H1 (cell line): ENCODE data around the gene EML1. TPM values are rescaled to one million over a fixed set of nuclear protein-coding genes. Genes with fewer than 3 reads are reported as not detected.

Experiments used
- CTCF ChIA-PET: fragments of 300-600 bp; sonication (Branson Sonifier 250); formaldehyde crosslinking; loops from one replicate; lab custom pipeline; 2021; ENCODE audit not compliant: partially characterized antibody; lab: Charles Lee
- POLR2A ChIA-PET: fragments of 300-600 bp; sonication (Branson Sonifier 250); formaldehyde crosslinking; loops from one replicate; lab custom pipeline; 2021; ENCODE audit warnings: inconsistent platforms; ENCODE audit not compliant: partially characterized antibody; lab: Charles Lee
- DNase-seq, 2 experiments: peaks; one replicate each; pipeline versions ENCODE4 v3.0.0 to v3.0.0-alpha.2; 2010 to 2022; ENCODE audit warnings: low spot score in 2 of 2, low read depth in 1 of 2, mixed read lengths in 1 of 2
- FAIRE-seq: peaks from 2 replicates; lab custom pipeline; 2011; peaks lifted over from hg19 to GRCh38; lab: Jason Lieb, UNC
- H2AFZ ChIP-seq: 2 replicates; pipeline ENCODE4 v1.8.1; 2012; ENCODE audit warnings: low read length, inconsistent platforms
- H2AK5ac ChIP-seq: 2 replicates; pipeline ENCODE4 v1.6.1; 2013; ENCODE audit warnings: low read depth, low read length
- H2BK120ac ChIP-seq: replicated peaks from 2 replicates; pipeline ENCODE3; 2013; ENCODE audit warnings: low read depth, low read length, inconsistent platforms
- H2BK12ac ChIP-seq: 2 replicates; pipeline ENCODE4 v1.6.1; 2013; ENCODE audit warnings: low read depth, low read length
- H2BK15ac ChIP-seq: 2 replicates; pipeline ENCODE4 v1.6.1; 2013; ENCODE audit warnings: low read length
- H2BK20ac ChIP-seq: 2 replicates; pipeline ENCODE4 v1.6.1; 2013; ENCODE audit warnings: low read length
- H2BK5ac ChIP-seq: 2 replicates; pipeline ENCODE4 v1.6.1; 2013; ENCODE audit warnings: low read depth, low read length
- H3K14ac ChIP-seq: 2 replicates; pipeline ENCODE4 v1.6.1; 2013; ENCODE audit warnings: inconsistent platforms; ENCODE audit not compliant: insufficient read length
- H3K18ac ChIP-seq: 2 replicates; pipeline ENCODE4 v1.6.1; 2013; ENCODE audit warnings: low read length; ENCODE audit errors: extremely low read depth
- H3K23ac ChIP-seq: 2 replicates; pipeline ENCODE4 v1.6.1; 2013; ENCODE audit warnings: inconsistent platforms; ENCODE audit not compliant: insufficient read length
- H3K23me2 ChIP-seq: 2 replicates; pipeline ENCODE4 v1.6.1; 2013; ENCODE audit warnings: low read depth, low read length
- H3K27ac ChIP-seq: 2 replicates; pipeline ENCODE4 v1.6.1; 2011; ENCODE audit warnings: low read depth, low read length, inconsistent platforms
- H3K27me3 ChIP-seq, 4 experiments: replicated peaks in 1 of 4; 1 replicate in 1 of 4; 2 replicates in 3 of 4; pipeline versions ENCODE4 v1.6.1 to v1.8.1; 2011 to 2013; ENCODE audit warnings: low read length in 3 of 4, mild to moderate bottlenecking in 3 of 4, inconsistent platforms in 2 of 4, mixed read lengths in 2 of 4, moderate library complexity in 1 of 4; ENCODE audit not compliant: control insufficient read depth in 3 of 4, insufficient read depth in 3 of 4; ENCODE audit errors: extremely low read depth in 1 of 4
- H3K36me3 ChIP-seq, 4 experiments: 2 replicates each; pipeline versions ENCODE4 v1.6.1 to v1.8.1; 2011 to 2013; ENCODE audit warnings: mild to moderate bottlenecking in 4 of 4, low read length in 3 of 4, moderate library complexity in 2 of 4, control low read depth in 1 of 4, inconsistent platforms in 1 of 4; ENCODE audit not compliant: insufficient read depth in 4 of 4, control insufficient read depth in 2 of 4
- H3K4ac ChIP-seq: replicated peaks from 2 replicates; pipeline ENCODE3; 2013; ENCODE audit warnings: low read length, low read depth, mixed read lengths, inconsistent platforms; ENCODE audit not compliant: insufficient read length
- H3K4me1 ChIP-seq, 4 experiments: replicated peaks in 1 of 4; 1 replicate in 1 of 4; 2 replicates in 3 of 4; pipeline versions ENCODE4 v1.6.1 to v1.8.1; 2011 to 2013; ENCODE audit warnings: low read length in 3 of 4, inconsistent platforms in 2 of 4, mixed read lengths in 1 of 4; ENCODE audit not compliant: insufficient read depth in 4 of 4, control insufficient read depth in 3 of 4
- H3K4me2 ChIP-seq, 2 experiments: 2 replicates each; pipeline versions ENCODE4 v1.6.1 to v1.8.1; 2011 to 2013; ENCODE audit warnings: low read depth in 2 of 2, low read length in 2 of 2, control low read depth in 1 of 2, inconsistent platforms in 1 of 2, mild to moderate bottlenecking in 1 of 2; ENCODE audit not compliant: insufficient read depth in 1 of 2
- H3K4me3 ChIP-seq, 4 experiments: fragments of 200-600, 300-600 bp in 1 of 4; sonication (generic), shearing (Covaris generic), sonication (Bioruptor Twin) in 1 of 4; 2 replicates each; pipeline versions ENCODE4 v1.5.1 to v1.8.1; 2011 to 2016; ENCODE audit warnings: low read length in 4 of 4, low read depth in 3 of 4, control low read depth in 2 of 4, inconsistent platforms in 2 of 4, mild to moderate bottlenecking in 2 of 4, mixed read lengths in 1 of 4, moderate library complexity in 1 of 4; ENCODE audit not compliant: insufficient read depth in 2 of 4; ENCODE audit errors: extremely low read depth in 1 of 4
- H3K56ac ChIP-seq: replicated peaks from 2 replicates; pipeline ENCODE3; 2013; ENCODE audit warnings: low read depth, mild to moderate bottlenecking, mixed read lengths, low read length, inconsistent platforms; ENCODE audit not compliant: insufficient read length
- H3K79me1 ChIP-seq: 2 replicates; pipeline ENCODE4 v1.6.1; 2013; ENCODE audit warnings: low read depth, low read length, control low read depth
- H3K79me2 ChIP-seq, 2 experiments: 2 replicates each; pipeline versions ENCODE4 v1.6.1 to v1.8.1; 2012 to 2013; ENCODE audit warnings: low read length in 2 of 2, mild to moderate bottlenecking in 2 of 2, inconsistent platforms in 1 of 2; ENCODE audit not compliant: insufficient read depth in 2 of 2, control insufficient read depth in 1 of 2
- H3K9ac ChIP-seq, 4 experiments: replicated peaks in 1 of 4; 1 replicate in 1 of 4; 2 replicates in 3 of 4; pipeline versions ENCODE4 v1.6.1 to v1.8.1; 2011 to 2013; ENCODE audit warnings: low read depth in 3 of 4, low read length in 3 of 4, control low read depth in 2 of 4, mild to moderate bottlenecking in 2 of 4, moderate library complexity in 2 of 4, inconsistent platforms in 1 of 4; ENCODE audit errors: extremely low read depth in 1 of 4
- H3K9me3 ChIP-seq, 2 experiments: 2 replicates each; pipeline versions ENCODE4 v1.6.1 to v1.8.1; 2012 to 2013; ENCODE audit warnings: mild to moderate bottlenecking in 2 of 2, moderate library complexity in 2 of 2, control low read depth in 1 of 2, inconsistent platforms in 1 of 2, low read depth in 1 of 2, low read length in 1 of 2, mixed read lengths in 1 of 2; ENCODE audit not compliant: insufficient read depth in 2 of 2
- H4K20me1 ChIP-seq, 2 experiments: replicated peaks in 1 of 2; 2 replicates each; pipeline versions ENCODE3 to v1.8.1; 2011 to 2013; ENCODE audit warnings: inconsistent platforms in 2 of 2, low read length in 2 of 2, mild to moderate bottlenecking in 1 of 2; ENCODE audit not compliant: insufficient read depth in 2 of 2, control insufficient read depth in 1 of 2
- H4K5ac ChIP-seq: 2 replicates; pipeline ENCODE4 v1.6.1; 2013; ENCODE audit warnings: low read length, low read depth, mixed read lengths, inconsistent platforms; ENCODE audit not compliant: insufficient read length
- H4K8ac ChIP-seq: 2 replicates; pipeline ENCODE4 v1.8.0; 2013; ENCODE audit warnings: mild to moderate bottlenecking, moderate library complexity, low read length, inconsistent platforms; ENCODE audit not compliant: insufficient read depth; ENCODE audit errors: extremely low read depth
- H4K91ac ChIP-seq: replicated peaks from 2 replicates; pipeline ENCODE3; 2013; ENCODE audit warnings: low read length, mixed read lengths, inconsistent platforms; ENCODE audit not compliant: insufficient read length
- FOSL1 ChIP-seq: IDR thresholded peaks from 2 replicates; pipeline ENCODE4 v1.6.1; 2011; ENCODE audit warnings: mild to moderate bottlenecking, low read depth, low read length, moderate library complexity; ENCODE audit not compliant: insufficient read depth
- HDAC6 ChIP-seq: IDR thresholded peaks from one replicate; pipeline ENCODE4 v1.7.1; 2012; ENCODE audit warnings: low read depth, mild to moderate bottlenecking, inconsistent platforms, low read length, moderate library complexity
- RNF2 ChIP-seq: fragments of 200-900, 300-1000 bp; sonication (generic); IDR thresholded peaks from 2 replicates; pipeline ENCODE4 v1.7.1; 2016; ENCODE audit warnings: borderline replicate concordance, low read depth, mild to moderate bottlenecking, antibody characterized with exemption, low read length; ENCODE audit not compliant: poor library complexity, severe bottlenecking; ENCODE audit errors: missing control alignments
- SP2 ChIP-seq: IDR thresholded peaks from 2 replicates; pipeline ENCODE4 v1.6.1; 2012; ENCODE audit warnings: mild to moderate bottlenecking, low read length, inconsistent platforms
- TAF1 ChIP-seq: IDR thresholded peaks from 2 replicates; pipeline ENCODE4 v1.6.1; 2011; ENCODE audit warnings: mild to moderate bottlenecking, low read depth, low read length
- TAF7 ChIP-seq: optimal IDR thresholded peaks from 2 replicates; pipeline ENCODE3; 2011; ENCODE audit warnings: low read depth, mild to moderate bottlenecking, inconsistent platforms, low read length, moderate library complexity, borderline replicate concordance
- TCF12 ChIP-seq: IDR thresholded peaks from 2 replicates; pipeline ENCODE4 v1.6.1; 2011; ENCODE audit warnings: low read depth, mild to moderate bottlenecking, low read length
- ZNF274 ChIP-seq: IDR thresholded peaks from 2 replicates; pipeline ENCODE4 v1.7.0; 2012; ENCODE audit warnings: low read length, borderline replicate concordance; ENCODE audit errors: extremely low read depth
- WGBS, 2 experiments: shearing (Covaris generic) in 1 of 2; methylation state at CpG; one replicate each; pipeline versions ENCODE4 v1.1.6 to v1.1.7; 2013 to 2015; ENCODE audit warnings: low lambda C conversion rate in 2 of 2, mixed read lengths in 2 of 2, inconsistent platforms in 1 of 2, low coverage in 1 of 2, missing lambda C conversion rate in 1 of 2; ENCODE audit not compliant: insufficient replicate concordance in 2 of 2, insufficient coverage in 1 of 2, insufficient read length in 1 of 2; ENCODE audit errors: extremely low coverage in 1 of 2, missing lambda C conversion rate in 1 of 2; 5-methylcytosine and 5-hydroxymethylcytosine counted together
- polyA plus RNA-seq, 7 experiments: library from polyadenylated mRNA; depleted of rRNA in 3 of 7; stranded (reverse) in 5 of 7; unstranded in 2 of 7; fragments of >200 nt in 5 of 7; fragments of 200-250 nt in 2 of 7; gene quantifications; 1 replicate in 5 of 7; 2 replicates in 1 of 7; 4 replicates in 1 of 7; pipeline versions ENCODE4 v1.2.1 to v1.2.3, GENCODE V29; 2011 to 2013; ENCODE audit warnings: missing spikeins in 2 of 7, mixed read lengths in 2 of 7
- total RNA-seq: library from RNA; stranded (reverse); fragmentation: NEBNext Ultra II Directional; extraction: Animal tissue kit (Norgen Biotek cat#: 25700); gene quantifications from 2 replicates; pipeline ENCODE4 v1.2.1, GENCODE V29; 2021

EML1 gene
- total and polyA plus RNA-seq, 2 of the 8 experiments (the other 6 are each of a cell fraction or from before 2014, with no cell fraction given) = 11.1 to 24.7 TPM

DNA sequence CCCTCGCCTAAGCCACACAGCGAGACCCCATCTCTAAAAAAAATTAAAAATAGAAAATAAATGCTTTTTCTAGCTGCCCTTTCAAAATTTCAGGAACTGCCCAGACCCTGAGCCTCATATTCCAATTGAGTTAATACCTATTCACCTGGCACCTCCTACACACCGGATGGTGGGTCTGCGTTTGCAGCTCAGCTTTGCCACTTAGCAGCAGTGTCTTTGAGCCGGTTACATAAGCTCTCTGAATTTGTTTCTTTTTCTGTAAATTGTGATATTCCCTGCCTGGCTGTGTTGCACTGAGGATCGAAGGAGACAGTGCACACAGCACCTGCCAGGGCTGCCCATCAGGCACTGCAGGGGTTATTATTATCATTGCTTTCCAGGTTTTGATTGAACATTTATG is 125.6 kb downstream of the EML1 start:
- H4K91ac ChIP-seq = no peak overlapping the region
- peaks cover 0 to 13% (median 6%) of the 10 kb centered on the region in 4 experiments; a peak in 4 of 8 replicates for H3K36me3 ChIP-seq
- no peak overlapping the region for H2BK15ac ChIP-seq
- peaks cover 0 to 3% (median 1%) of the 10 kb centered on the region in 4 experiments; a peak in 3 of 7 replicates for H3K4me1 ChIP-seq
- FAIRE-seq = no peak
- no peak overlapping the region for H2AK5ac ChIP-seq
- H3K79me1 ChIP-seq = no peaks in the 10 kb centered on the region
- H3K27ac ChIP-seq = no peak overlapping the region
- H3K27me3 ChIP-seq = no peaks in the 10 kb centered on the region
- no peak overlapping the region for H3K18ac ChIP-seq
- H4K5ac ChIP-seq = no peak overlapping the region
- no peak overlapping the region for H2BK5ac ChIP-seq
- POLR2A ChIA-PET = no interaction called here
- H2AFZ ChIP-seq = no peak overlapping the region
- H3K79me2 ChIP-seq = no peaks in the 10 kb centered on the region
- H3K9ac ChIP-seq = no peak overlapping the region
- no peak overlapping the region for H3K14ac ChIP-seq
- peaks cover 2% of the 10 kb centered on the region; the same call in 1 of the 2 replicates for H3K23me2 ChIP-seq
- H3K9me3 ChIP-seq = no peaks in the 10 kb centered on the region
- no peak for TF ChIP-seq RNF2
- no peak for TF ChIP-seq TCF12
- no peak for TF ChIP-seq HDAC6
- TF ChIP-seq SP2 = no peak
- TF ChIP-seq TAF7 = no peak
- TF ChIP-seq ZNF274 = no peak
- no peak for TF ChIP-seq TAF1
- no peak for TF ChIP-seq FOSL1
- H2BK120ac ChIP-seq = no peak overlapping the region
- H2BK20ac ChIP-seq = no peak overlapping the region
- no peak overlapping the region for H3K4ac ChIP-seq
- H2BK12ac ChIP-seq = no peak overlapping the region
- H4K8ac ChIP-seq = no peak overlapping the region
- peaks cover 0 to 2% of the 10 kb centered on the region in 2 experiments for H4K20me1 ChIP-seq
- DNase-seq = no peak
- no peak overlapping the region for H3K56ac ChIP-seq
- H3K4me3 ChIP-seq = no peak overlapping the region
- H3K4me2 ChIP-seq = no peak overlapping the region
- H3K23ac ChIP-seq = no peak overlapping the region
- CTCF ChIA-PET = interaction anchor here (1.1 to 2.2 kb wide), 4 partner anchors 19 to 178 kb away, joined by 3 to 7 read pairs (median 4); no protein-coding TSS in a partner anchor
- 96% methylated on average over 6 of the region's 6 CpGs; no CpG with 5 or more reads in 1 of the 2 experiments for WGBS, 2 experiments
